Measurements from ENCODE around the gene GUCY2C.

DNA sequence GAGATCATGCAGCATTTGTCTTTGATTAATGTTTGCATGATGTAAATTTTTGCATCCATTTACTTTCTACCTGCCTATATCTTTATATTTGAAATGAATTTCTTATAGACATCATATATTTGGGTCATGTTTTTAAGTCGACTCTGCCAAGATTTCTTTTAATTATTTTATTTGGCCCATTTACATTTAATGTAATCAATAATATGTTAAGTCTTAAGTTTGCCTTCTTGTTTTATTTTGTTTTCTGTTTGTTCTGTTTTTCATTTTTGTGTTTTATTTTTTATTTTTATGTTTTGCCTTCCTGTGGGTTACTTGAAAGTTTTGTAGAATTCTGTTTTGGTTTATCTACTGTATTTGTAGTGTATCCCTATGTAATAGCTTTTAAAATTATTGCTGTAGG lies 33.2 kb upstream of the GUCY2C start:
- TF ChIP-seq, protein P1, sequence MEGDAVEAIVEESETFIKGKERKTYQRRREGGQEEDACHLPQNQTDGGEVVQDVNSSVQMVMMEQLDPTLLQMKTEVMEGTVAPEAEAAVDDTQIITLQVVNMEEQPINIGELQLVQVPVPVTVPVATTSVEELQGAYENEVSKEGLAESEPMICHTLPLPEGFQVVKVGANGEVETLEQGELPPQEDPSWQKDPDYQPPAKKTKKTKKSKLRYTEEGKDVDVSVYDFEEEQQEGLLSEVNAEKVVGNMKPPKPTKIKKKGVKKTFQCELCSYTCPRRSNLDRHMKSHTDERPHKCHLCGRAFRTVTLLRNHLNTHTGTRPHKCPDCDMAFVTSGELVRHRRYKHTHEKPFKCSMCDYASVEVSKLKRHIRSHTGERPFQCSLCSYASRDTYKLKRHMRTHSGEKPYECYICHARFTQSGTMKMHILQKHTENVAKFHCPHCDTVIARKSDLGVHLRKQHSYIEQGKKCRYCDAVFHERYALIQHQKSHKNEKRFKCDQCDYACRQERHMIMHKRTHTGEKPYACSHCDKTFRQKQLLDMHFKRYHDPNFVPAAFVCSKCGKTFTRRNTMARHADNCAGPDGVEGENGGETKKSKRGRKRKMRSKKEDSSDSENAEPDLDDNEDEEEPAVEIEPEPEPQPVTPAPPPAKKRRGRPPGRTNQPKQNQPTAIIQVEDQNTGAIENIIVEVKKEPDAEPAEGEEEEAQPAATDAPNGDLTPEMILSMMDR (IDR thresholded peaks at IDR 0.05), result no peak
- TF ChIP-seq POLR2A (IDR thresholded peaks at IDR 0.05), result no peak

All from esophagus squamous epithelium (tissue), 4 donors.